Neuronal stem cell (in vitro differentiated cells): ENCODE results near the gene BMPER.
A peak's percentile ranks its signal among the peaks of the same experiment; 100 is the strongest.

Experiments used
- DNase-seq: peaks from one replicate; pipeline ENCODE4 v3.0.0-alpha.2; 2013; ENCODE audit warnings: low spot score
- H2AFZ ChIP-seq: one replicate; pipeline ENCODE4 v1.6.1; 2013; ENCODE audit warnings: mild to moderate bottlenecking, low read length, inconsistent platforms
- H2AK5ac ChIP-seq: 2 replicates; pipeline ENCODE4 v1.6.1; 2013; ENCODE audit warnings: low read depth, mild to moderate bottlenecking, inconsistent platforms, low read length, moderate library complexity, mixed read lengths
- H2BK120ac ChIP-seq: 2 replicates; pipeline ENCODE4 v1.6.1; 2013; ENCODE audit warnings: low read depth, mild to moderate bottlenecking, inconsistent platforms, low read length, moderate library complexity, mixed read lengths
- H2BK12ac ChIP-seq: one replicate; pipeline ENCODE4 v1.6.1; 2013; ENCODE audit warnings: low read length, inconsistent platforms
- H2BK15ac ChIP-seq: 2 replicates; pipeline ENCODE4 v1.6.1; 2013; ENCODE audit warnings: mild to moderate bottlenecking, low read length, inconsistent platforms, mixed read lengths
- H2BK5ac ChIP-seq: one replicate; pipeline ENCODE4 v1.6.1; 2013; ENCODE audit warnings: inconsistent platforms, mild to moderate bottlenecking, low read length, moderate library complexity
- H3K14ac ChIP-seq: one replicate; pipeline ENCODE4 v1.6.1; 2013; ENCODE audit warnings: low read length, inconsistent platforms
- H3K18ac ChIP-seq: 2 replicates; pipeline ENCODE4 v1.6.1; 2013; ENCODE audit warnings: low read length, inconsistent platforms
- H3K23ac ChIP-seq: 2 replicates; pipeline ENCODE4 v1.6.1; 2013; ENCODE audit warnings: low read depth, mild to moderate bottlenecking, mixed read lengths, low read length, inconsistent platforms; ENCODE audit not compliant: poor library complexity
- H3K27ac ChIP-seq: replicated peaks from 3 replicates; pipeline ENCODE4 v1.5.1; 2013; ENCODE audit warnings: low read length, inconsistent platforms
- H3K27me3 ChIP-seq, 3 experiments: 2 replicates each; pipeline ENCODE4 v1.6.1; 2013; ENCODE audit warnings: low read length in 3 of 3, mild to moderate bottlenecking in 2 of 3, inconsistent platforms in 1 of 3, low read depth in 1 of 3, mixed read lengths in 1 of 3, moderate library complexity in 1 of 3; ENCODE audit not compliant: control insufficient read depth in 3 of 3, insufficient read depth in 3 of 3
- H3K36me3 ChIP-seq, 2 donors: replicated peaks in 1 of 2; 2 replicates each; pipeline ENCODE4 v1.6.1; 2013; ENCODE audit warnings: low read length in 2 of 2; ENCODE audit not compliant: control insufficient read depth in 2 of 2, insufficient read depth in 2 of 2
- H3K4ac ChIP-seq: 2 replicates; pipeline ENCODE4 v1.6.1; 2013; ENCODE audit warnings: inconsistent platforms, mild to moderate bottlenecking, low read length, moderate library complexity
- H3K4me1 ChIP-seq, 2 donors: 1 replicate in 1 of 2; 2 replicates in 1 of 2; pipeline ENCODE4 v1.6.1; 2013; ENCODE audit warnings: low read length in 2 of 2, low read depth in 1 of 2; ENCODE audit not compliant: control insufficient read depth in 2 of 2, insufficient read depth in 1 of 2
- H3K4me2 ChIP-seq: one replicate; pipeline ENCODE4 v1.6.1; 2013; ENCODE audit warnings: mild to moderate bottlenecking, low read length, inconsistent platforms; ENCODE audit not compliant: insufficient read depth, poor library complexity, severe bottlenecking
- H3K4me3 ChIP-seq, 2 donors: 2 replicates each; pipeline ENCODE4 v1.5.1; 2013; ENCODE audit warnings: low read length in 2 of 2, mild to moderate bottlenecking in 2 of 2, inconsistent platforms in 1 of 2, moderate library complexity in 1 of 2
- H3K79me1 ChIP-seq: one replicate; pipeline ENCODE4 v1.6.1; 2013; ENCODE audit warnings: low read depth, mild to moderate bottlenecking, inconsistent platforms, low read length, moderate library complexity
- H3K9ac ChIP-seq: one replicate; pipeline ENCODE4 v1.6.1; 2013; ENCODE audit warnings: mild to moderate bottlenecking, low read depth, low read length, inconsistent platforms; ENCODE audit not compliant: poor library complexity
- H3K9me3 ChIP-seq, 2 donors: replicated peaks in 1 of 2; 2 replicates each; pipeline versions ENCODE3 to v1.6.1; 2013; ENCODE audit warnings: low read length in 2 of 2, mild to moderate bottlenecking in 2 of 2, inconsistent platforms in 1 of 2, low read depth in 1 of 2, mixed read lengths in 1 of 2, moderate library complexity in 1 of 2; ENCODE audit not compliant: control insufficient read depth in 2 of 2, insufficient read depth in 1 of 2
- H4K8ac ChIP-seq: one replicate; pipeline ENCODE4 v1.6.1; 2013; ENCODE audit warnings: low read depth, mild to moderate bottlenecking, inconsistent platforms, low read length, moderate library complexity
- H4K91ac ChIP-seq: one replicate; pipeline ENCODE4 v1.6.1; 2013; ENCODE audit warnings: low read length, low read depth, mild to moderate bottlenecking, inconsistent platforms; ENCODE audit not compliant: poor library complexity
- WGBS, 2 donors: extraction: QIAGEN DNeasy Blood & Tissue Kit; methylation state at CpG; one replicate each; pipeline ENCODE4 v1.1.7; 2013; ENCODE audit warnings: missing lambda C conversion rate in 2 of 2, mixed read lengths in 1 of 2; ENCODE audit not compliant: insufficient read length in 2 of 2, insufficient replicate concordance in 1 of 2; ENCODE audit errors: extremely low coverage in 2 of 2; 5-methylcytosine and 5-hydroxymethylcytosine counted together

Gene BMPER

GRCh38 chr7:33873981-33874750, 31.2 kb upstream of the BMPER start:
- Histone ChIP-seq H4K91ac (no peak overlapping the region), H3K23ac (no peak overlapping the region), H3K36me3 (no peaks in the 10 kb centered on the region), H3K79me1 (no peaks in the 10 kb centered on the region), H3K27ac (peak overlapping the region; percentile 47), H2AFZ (no peak overlapping the region), H2BK120ac (no peak overlapping the region), H3K9ac (no peak overlapping the region), H3K4me3 (no peak overlapping the region), H2BK5ac (no peak overlapping the region), H3K9me3 (no peaks in the 10 kb centered on the region), H3K27me3 (no peaks in the 10 kb centered on the region), H3K4me1 (peaks cover 0 to 15% of the 10 kb centered on the region in 2 donors), H2BK12ac (no peak overlapping the region), H4K8ac (no peak overlapping the region), H3K4ac (no peak overlapping the region), H2BK15ac (no peak overlapping the region), H3K4me2 (no peak overlapping the region), H3K18ac (no peak overlapping the region), H3K14ac (no peak overlapping the region), H2AK5ac (no peak overlapping the region)
- no peak for DNase-seq
- WGBS, 2 donors = no CpG with 5 or more reads among the region's 4 CpGs

DNA sequence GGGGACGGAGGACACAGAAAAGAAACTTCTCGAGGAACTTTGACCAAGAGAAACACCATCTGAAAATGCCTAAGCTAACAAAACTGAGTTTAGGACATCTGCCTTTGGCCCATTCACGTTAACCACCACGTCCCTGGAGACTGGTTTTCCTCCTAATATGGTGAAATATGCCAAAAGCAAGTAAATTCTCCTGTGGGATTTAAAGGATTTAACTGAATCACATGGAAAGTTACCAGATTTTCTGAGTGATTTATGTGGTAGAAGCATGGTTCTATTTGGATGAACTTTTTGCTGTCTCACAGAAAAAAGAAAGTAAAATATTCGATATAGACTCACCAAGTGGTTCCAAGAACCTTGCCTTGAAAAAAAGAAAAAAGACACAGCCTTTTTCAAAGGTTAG, 30.4 kb upstream of the BMPER start:
- Histone ChIP-seq H3K9ac (no peak overlapping the region), H3K4me3 (no peak overlapping the region), H4K8ac (no peak overlapping the region), H3K36me3 (no peaks in the 10 kb centered on the region), H2BK15ac (no peak overlapping the region), H3K79me1 (no peaks in the 10 kb centered on the region), H3K14ac (no peak overlapping the region), H2BK5ac (no peak overlapping the region), H3K18ac (no peak overlapping the region), H3K9me3 (no peaks in the 10 kb centered on the region), H3K4me1 (peaks cover 0 to 16% of the 10 kb centered on the region in 2 donors), H2AFZ (no peak overlapping the region), H3K23ac (no peak overlapping the region), H3K27me3 (no peaks in the 10 kb centered on the region), H3K4me2 (no peak overlapping the region), H3K4ac (no peak overlapping the region), H3K27ac (no peak overlapping the region), H4K91ac (no peak overlapping the region), H2BK120ac (no peak overlapping the region), H2AK5ac (no peak overlapping the region), H2BK12ac (no peak overlapping the region)
- no CpG with 5 or more reads among the region's 5 CpGs for WGBS, 2 donors
- DNase-seq = no peak

GRCh38 chr7:33876596-33877274, 28.6 kb upstream of the BMPER start:
- Histone ChIP-seq H3K79me1 (no peaks in the 10 kb centered on the region), H3K36me3 (no peaks in the 10 kb centered on the region), H2BK12ac (no peak overlapping the region), H3K4me1 (peaks cover 0 to 17% of the 10 kb centered on the region in 2 donors), H3K14ac (no peak overlapping the region), H3K27me3 (no peaks in the 10 kb centered on the region), H4K91ac (no peak overlapping the region), H3K27ac (no peak overlapping the region), H2BK15ac (no peak overlapping the region), H2AFZ (no peak overlapping the region), H3K23ac (no peak overlapping the region), H3K18ac (no peak overlapping the region), H3K4me3 (no peak overlapping the region), H2BK120ac (no peak overlapping the region), H2AK5ac (no peak overlapping the region), H4K8ac (no peak overlapping the region), H3K4me2 (no peak overlapping the region), H3K9me3 (peaks cover 0 to 1% of the 10 kb centered on the region in 2 donors), H3K4ac (no peak overlapping the region), H3K9ac (no peak overlapping the region), H2BK5ac (no peak overlapping the region)
- no peak for DNase-seq
- WGBS, 2 donors = no CpG with 5 or more reads among the region's 3 CpGs

DNA sequence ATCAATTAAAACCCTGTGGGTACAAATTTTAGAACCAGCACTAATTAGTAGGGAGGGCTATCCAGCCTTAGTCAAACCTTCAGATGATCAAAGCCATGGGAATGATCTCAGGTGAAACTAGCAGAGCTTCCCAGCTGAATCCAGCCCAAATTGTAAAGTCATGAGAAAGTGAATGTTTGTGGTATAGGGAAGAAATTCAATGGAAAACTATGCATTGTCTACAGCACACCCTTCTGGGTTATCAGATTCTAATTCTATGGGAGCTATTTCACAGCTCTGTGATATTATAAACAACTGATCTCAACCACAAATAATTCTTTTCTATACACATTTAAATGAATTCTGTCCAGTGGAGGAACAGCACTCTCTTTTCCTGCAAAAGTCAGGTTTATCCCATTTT, 24.6 kb upstream of the BMPER start:
- no peak overlapping the region for H3K9ac ChIP-seq
- H2BK15ac ChIP-seq = no peak overlapping the region
- peaks cover 0 to 2% of the 10 kb centered on the region in 2 donors for H3K9me3 ChIP-seq
- no peaks in the 10 kb centered on the region for H3K79me1 ChIP-seq
- H3K4me1 ChIP-seq = peaks cover 0 to 2% of the 10 kb centered on the region in 2 donors
- H2AFZ ChIP-seq = no peak overlapping the region
- no peak overlapping the region for H3K23ac ChIP-seq
- H3K27ac ChIP-seq = no peak overlapping the region
- no peak overlapping the region for H2AK5ac ChIP-seq
- no peaks in the 10 kb centered on the region for H3K27me3 ChIP-seq
- H3K4me3 ChIP-seq = no peak overlapping the region
- no peak overlapping the region for H3K4me2 ChIP-seq
- no peak overlapping the region for H2BK120ac ChIP-seq
- H3K18ac ChIP-seq = no peak overlapping the region
- H3K36me3 ChIP-seq = no peaks in the 10 kb centered on the region
- H2BK5ac ChIP-seq = no peak overlapping the region
- no peak overlapping the region for H4K91ac ChIP-seq
- H4K8ac ChIP-seq = no peak overlapping the region
- H2BK12ac ChIP-seq = no peak overlapping the region
- H3K14ac ChIP-seq = no peak overlapping the region
- DNase-seq = no peak
- no peak overlapping the region for H3K4ac ChIP-seq
